ENCODE results near the gene SNRNP25.
"Not testable (repeated sequence)": the region's sequence is repeated elsewhere in the genome, so short reads cannot be mapped to it uniquely, and the experiment has no call there.

SNRNP25 gene

GRCh38 chr16:53346-54236 is at the start of gene SNRNP25, which contains the start of gene POLR3K:
TSS of gene SNRNP25 (plus strand) at chr16:53828. CDS start at chr16:54017, 189 bp downstream.
TSS of gene POLR3K (minus strand) at chr16:53608. CDS start at chr16:53586, 22 bp downstream.
- peak; percentile 88 to 99 (median 98) for DNase-seq

GRCh38 chr16:9903-10665 is 43.5 kb upstream of the SNRNP25 start:
- DNase-seq = peak in 2 of 58 donors; percentile 15 to 35

DNA sequence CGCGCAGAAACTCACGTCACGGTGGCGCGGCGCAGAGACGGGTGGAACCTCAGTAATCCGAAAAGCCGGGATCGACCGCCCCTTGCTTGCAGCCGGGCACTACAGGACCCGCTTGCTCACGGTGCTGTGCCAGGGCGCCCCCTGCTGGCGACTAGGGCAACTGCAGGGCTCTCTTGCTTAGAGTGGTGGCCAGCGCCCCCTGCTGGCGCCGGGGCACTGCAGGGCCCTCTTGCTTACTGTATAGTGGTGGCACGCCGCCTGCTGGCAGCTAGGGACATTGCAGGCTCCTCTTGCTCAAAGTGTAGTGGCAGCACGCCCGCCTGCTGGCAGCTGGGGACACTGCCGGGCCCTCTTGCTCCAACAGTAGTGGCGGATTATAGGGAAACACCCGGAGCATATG is 42.9 kb upstream of the SNRNP25 start:
- peak in 34 of 58 donors; percentile 8 to 99 (median 88) for DNase-seq

- DNase-seq = not testable (repeated sequence)
These were observed 36.4 kb upstream of the SNRNP25 start for GRCh38 chr16:17062-17765.

DNA sequence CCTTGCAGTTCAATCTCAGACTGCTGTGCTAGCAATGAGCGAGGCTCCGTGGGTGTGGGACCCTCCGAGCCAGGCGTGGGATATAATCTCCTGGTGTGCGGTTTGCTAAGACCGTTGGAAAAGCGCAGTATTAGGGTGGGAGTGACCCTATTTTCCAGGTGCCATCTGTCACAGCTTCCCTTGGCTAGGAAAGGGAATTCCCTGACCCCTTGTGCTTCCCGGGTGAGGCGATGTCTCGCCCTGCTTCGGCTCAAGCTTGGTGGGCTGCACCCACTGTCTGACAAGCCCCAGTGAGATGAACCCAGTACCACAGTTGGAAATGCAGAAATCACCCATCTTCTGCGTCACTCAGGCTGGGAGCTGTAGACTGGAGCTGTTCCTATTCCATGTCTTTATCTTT is 32.7 kb upstream of the SNRNP25 start:
- DNase-seq = not testable (repeated sequence)

GRCh38 chr16:24151-24550 is 29.5 kb upstream of the SNRNP25 start:
- DNase-seq = not testable (repeated sequence)

GRCh38 chr16:25926-26348 is 27.7 kb upstream of the SNRNP25 start:
- not testable (repeated sequence) for DNase-seq

DNA sequence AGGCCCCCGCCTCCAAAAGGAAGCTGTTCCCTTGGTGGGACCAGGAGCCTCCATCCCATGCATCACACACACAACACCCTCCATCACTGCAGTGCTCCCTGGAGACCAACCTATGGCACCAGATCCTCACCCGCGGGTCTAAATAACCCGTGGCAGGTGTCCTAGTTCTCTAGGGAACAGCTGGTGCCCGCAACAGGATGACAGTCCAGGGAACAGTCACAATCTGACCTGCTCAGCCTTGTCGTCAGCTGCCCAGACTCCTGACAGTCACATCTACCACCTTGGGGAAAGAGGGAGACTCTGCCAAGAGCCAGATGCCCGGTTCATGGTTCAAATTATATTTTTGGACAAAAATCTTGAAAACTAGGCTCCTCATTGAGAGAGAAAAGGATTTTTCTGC is 23.0 kb upstream of the SNRNP25 start:
- not testable (repeated sequence) for DNase-seq

DNA sequence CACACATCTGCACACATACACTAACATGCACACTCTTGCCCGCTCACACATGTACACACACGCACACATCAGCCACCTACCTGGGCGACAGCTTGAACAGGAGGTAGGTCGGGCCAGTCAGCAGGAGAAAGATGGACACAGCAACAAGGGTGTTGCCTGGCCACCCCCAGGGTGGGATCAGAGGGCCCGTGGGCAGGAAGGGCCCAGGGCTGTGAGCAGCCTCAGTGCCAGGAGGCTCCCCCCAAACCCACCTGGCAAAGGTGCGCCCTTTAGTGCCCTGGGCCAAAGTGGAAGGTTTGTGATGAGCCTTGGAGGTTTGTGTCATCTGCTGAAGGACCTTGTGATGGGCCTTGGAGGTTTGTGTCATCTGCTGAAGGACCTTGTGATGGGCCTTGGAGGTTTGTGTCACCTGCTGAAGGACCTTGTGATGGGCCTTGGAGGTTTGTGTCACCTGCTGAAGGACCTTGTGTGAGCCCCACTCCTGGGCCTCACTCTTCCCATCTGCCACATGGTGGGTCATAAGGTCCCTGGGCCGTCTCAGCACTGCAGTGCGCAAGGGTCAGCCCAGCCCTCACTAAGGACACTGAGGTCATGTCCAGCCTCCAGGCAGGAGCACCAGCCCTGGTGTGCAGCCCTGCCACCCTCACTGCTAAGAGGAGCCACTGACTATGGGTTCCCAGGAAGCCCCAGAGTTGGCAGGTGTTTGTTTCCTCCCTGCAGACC is 20.3 kb upstream of the SNRNP25 start:
- not testable (repeated sequence) for DNase-seq

- no peak for DNase-seq
These were observed 19.6 kb upstream of the SNRNP25 start for GRCh38 chr16:33877-34647.

- DNase-seq = no peak
These were observed 19.0 kb upstream of the SNRNP25 start for GRCh38 chr16:34648-34987.

DNA sequence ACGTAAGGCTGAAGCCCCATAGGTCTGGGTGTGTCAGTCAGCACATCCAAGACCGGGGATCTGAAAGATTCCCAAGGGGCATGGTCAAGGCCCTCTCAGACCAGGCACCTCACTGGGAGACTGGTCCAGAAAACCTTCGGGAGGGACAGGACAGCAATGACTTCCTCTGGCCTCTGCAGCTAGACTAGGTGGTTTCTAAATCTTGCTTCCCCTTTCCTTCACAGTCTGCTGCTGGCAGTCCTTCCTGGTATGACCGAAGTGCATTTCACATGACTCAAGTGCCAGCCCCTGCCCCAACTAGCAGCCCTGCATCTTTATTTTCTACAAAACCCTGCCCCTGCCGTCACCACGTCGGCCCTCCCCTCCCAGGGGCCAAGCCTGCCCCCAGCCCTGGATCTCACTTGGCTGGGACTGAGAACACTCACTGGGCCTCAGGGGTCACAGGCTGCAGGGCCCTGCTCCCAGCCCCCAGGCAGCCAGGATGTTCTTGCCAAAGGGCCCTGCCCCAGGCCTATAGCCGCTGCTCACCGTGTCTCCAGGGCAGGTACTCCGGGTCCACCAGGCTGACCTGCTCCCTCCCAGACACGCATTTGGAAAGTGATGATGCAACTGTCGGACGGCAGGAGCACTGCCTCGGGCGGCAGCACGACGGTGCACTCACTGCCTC is 18.5 kb upstream of the SNRNP25 start:
- DNase-seq = peak in 1 of 58 donors; percentile 28

DNA sequence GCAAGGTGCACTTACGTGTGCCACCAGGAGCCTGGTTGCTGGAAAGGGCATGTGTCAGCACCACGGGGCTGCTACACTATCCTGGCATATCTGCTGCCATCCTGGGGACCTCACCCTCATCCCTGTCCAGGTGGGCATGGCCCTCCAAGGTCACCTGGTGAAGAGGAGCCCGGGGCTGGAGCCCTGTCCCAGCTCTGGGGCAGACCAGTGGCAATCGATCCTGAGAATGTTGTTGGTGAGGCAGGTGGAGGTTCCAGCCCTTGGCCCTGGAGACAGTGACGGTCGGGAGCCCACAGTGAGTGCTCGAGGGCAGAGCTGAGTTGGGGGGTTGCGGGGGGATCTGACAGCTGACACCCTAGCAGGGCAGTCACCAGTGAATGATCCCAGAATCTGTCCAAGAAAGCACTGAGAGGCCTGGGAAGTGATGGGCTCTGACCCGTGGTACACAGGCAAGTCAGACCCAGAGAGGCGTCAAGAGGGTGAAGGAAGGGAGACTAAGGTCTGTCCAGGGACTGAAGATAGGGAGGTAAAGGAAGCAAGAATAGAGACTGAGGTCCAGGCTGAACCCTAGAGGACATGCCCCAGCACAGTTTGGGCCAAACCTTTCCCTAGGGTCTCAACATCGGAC is 17.8 kb upstream of the SNRNP25 start:
- no peak for DNase-seq

- no peak for DNase-seq
These were observed 17.2 kb upstream of the SNRNP25 start for GRCh38 chr16:36336-36984.

GRCh38 chr16:37511-37910 is 16.1 kb upstream of the SNRNP25 start:
- no peak for DNase-seq

- DNase-seq = not testable (repeated sequence)
These were observed 15.4 kb upstream of the SNRNP25 start for GRCh38 chr16:38206-38605.

DNA sequence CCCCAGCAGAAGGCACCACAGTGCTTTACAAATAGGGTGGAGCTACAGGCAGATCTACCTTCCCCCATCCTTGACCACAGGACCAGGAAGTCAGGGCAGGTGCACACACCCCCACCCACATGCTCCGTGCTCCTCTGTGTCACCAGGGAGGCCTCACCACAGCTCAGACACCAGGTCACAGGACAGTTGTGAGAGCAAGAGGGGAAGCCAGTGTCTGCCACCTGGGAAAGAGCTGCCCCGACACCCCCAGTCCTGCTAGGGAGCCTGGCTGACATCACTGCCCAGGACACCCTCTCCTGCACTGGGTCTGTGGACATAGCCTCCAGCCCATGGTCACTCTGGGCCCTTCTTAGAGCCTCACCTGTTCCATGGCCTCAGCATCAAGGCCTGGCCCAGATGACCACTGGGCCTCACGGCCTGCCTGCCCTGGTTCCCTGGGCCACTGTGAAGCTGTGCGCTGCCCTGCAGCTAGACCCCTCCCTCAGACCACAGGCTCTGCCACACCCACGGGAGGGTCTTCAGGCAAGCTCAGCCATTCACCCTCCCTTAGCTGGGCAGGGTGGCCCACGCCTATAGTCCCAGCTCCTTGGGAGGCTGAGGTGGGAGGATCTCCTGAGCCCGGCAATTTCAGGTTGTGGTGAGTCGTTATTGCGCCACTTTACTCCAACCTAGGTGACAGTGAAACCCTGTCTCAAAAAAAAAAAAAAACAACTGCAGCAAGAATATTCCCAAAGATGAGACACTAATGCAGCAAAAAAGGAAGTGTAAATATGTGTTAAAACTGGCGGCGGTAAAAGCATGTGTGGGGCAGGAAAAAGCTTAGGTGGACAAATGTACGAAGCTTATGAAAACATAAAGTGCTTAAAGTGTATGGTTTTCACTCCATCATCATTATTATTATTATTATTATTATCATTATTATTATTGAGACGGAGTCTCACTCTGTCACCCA is 14.4 kb upstream of the SNRNP25 start:
- no peak for DNase-seq

Measured in anterior cingulate cortex (tissue), 58 donors.